Stimulated activated CD4-positive, alpha-beta T cell treated with anti-CD3 and anti-CD28 coated beads, Interleukin-1b, Interleukin-23, amount 100 ng/mL, for 48 hours (primary cell): ENCODE results near the gene IFNA17.
"Not testable (repeated sequence)": the region's sequence is repeated elsewhere in the genome, so short reads cannot be mapped to it uniquely, and the experiment has no call there.

Experiments used
- DNase-seq: peaks from one replicate; pipeline ENCODE4 v3.0.0-alpha.2; 2020

Gene IFNA17

GRCh38 chr9:21210311-21210710 is 17.7 kb downstream of the IFNA17 start:
- no peak for DNase-seq

GRCh38 chr9:21207043-21207442 is 21.0 kb downstream of the IFNA17 start, which contains the start of gene IFNA10:
TSS of gene IFNA10 (minus strand) at chr9:21207143. CDS start at chr9:21207097, 46 bp downstream.
- DNase-seq = not testable (repeated sequence)

GRCh38 chr9:21205204-21205603 is 22.8 kb downstream of the IFNA17 start:
- DNase-seq = no peak

- DNase-seq = not testable (repeated sequence)
These were observed 25.9 kb downstream of the IFNA17 start, which contains the start of gene IFNA7 for GRCh38 chr9:21202105-21202504. TSS of gene IFNA7 (minus strand) at chr9:21202205. CDS start at chr9:21202165, 40 bp downstream.

GRCh38 chr9:21194867-21195776 is 32.9 kb downstream of the IFNA17 start:
- peak; percentile 27 for DNase-seq

GRCh38 chr9:21187487-21187886 is 40.5 kb downstream of the IFNA17 start, which contains the start of gene IFNA4:
TSS of gene IFNA4 (minus strand) at chr9:21187587. CDS start at chr9:21187531, 56 bp downstream.
- DNase-seq = not testable (repeated sequence)

- DNase-seq = peak; percentile 13
These were observed 44.9 kb downstream of the IFNA17 start for GRCh38 chr9:21182810-21183736.
